ENCODE data around the gene KIFAP3.

DNA sequence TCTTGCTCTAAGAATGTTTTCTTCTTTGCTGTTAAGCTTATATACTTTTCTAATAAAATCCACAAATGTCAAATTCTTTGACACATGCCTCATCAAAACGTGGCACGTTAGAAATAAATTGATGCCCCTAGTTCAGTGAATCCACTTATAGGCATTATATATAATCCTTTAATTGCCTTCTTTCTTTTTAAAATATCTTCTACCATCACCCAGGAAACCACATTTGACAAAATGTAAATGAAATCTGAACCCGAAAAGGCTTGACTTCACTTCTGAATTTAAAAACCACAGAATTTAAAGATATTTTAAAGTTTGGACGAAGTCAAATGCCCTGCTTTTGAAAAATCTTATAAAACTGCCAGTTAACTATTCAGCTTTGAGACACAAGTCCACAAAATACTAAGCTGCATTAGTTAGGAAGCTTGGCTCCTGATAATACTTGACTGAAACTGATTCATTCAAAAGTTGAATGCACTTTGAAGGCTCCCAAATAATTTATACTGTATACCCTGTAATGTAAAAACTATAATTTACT is 22.4 kb upstream of the KIFAP3 start:
- TF ChIP-seq, protein P1, sequence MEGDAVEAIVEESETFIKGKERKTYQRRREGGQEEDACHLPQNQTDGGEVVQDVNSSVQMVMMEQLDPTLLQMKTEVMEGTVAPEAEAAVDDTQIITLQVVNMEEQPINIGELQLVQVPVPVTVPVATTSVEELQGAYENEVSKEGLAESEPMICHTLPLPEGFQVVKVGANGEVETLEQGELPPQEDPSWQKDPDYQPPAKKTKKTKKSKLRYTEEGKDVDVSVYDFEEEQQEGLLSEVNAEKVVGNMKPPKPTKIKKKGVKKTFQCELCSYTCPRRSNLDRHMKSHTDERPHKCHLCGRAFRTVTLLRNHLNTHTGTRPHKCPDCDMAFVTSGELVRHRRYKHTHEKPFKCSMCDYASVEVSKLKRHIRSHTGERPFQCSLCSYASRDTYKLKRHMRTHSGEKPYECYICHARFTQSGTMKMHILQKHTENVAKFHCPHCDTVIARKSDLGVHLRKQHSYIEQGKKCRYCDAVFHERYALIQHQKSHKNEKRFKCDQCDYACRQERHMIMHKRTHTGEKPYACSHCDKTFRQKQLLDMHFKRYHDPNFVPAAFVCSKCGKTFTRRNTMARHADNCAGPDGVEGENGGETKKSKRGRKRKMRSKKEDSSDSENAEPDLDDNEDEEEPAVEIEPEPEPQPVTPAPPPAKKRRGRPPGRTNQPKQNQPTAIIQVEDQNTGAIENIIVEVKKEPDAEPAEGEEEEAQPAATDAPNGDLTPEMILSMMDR (IDR thresholded peaks at IDR 0.05) = no peak
- TF ChIP-seq POLR2A (IDR thresholded peaks at IDR 0.05) (no peak), POLR2AphosphoS5 (IDR thresholded peaks at IDR 0.05) (no peak)

Data from prostate gland (tissue), 2 donors.